ENCODE results near the gene GSE1.

- no peak for TF ChIP-seq FOXM1 (IDR thresholded peaks at IDR 0.05; ENCODE audit: borderline replicate concordance)
- TF ChIP-seq SUZ12 (IDR thresholded peaks at IDR 0.05) = no peak
- TF ChIP-seq ZNF384 (IDR thresholded peaks at IDR 0.05) = no peak
- TF ChIP-seq BHLHE40 (IDR thresholded peaks at IDR 0.05; ENCODE audit: borderline replicate concordance) = no peak
- TF ChIP-seq TARDBP (IDR thresholded peaks at IDR 0.05) = no peak
- no peak for TF ChIP-seq ELF4 (IDR thresholded peaks at IDR 0.05)
- no peak for TF ChIP-seq ARNT (IDR thresholded peaks at IDR 0.05)
- TF ChIP-seq NFRKB (IDR thresholded peaks at IDR 0.05) = no peak
- TF ChIP-seq FOXA1 (IDR thresholded peaks at IDR 0.05) = no peak
- TF ChIP-seq FOXK2 (IDR thresholded peaks at IDR 0.05) = no peak
- TF ChIP-seq HDGF (IDR thresholded peaks at IDR 0.05; ENCODE audit: borderline replicate concordance) = no peak
- no peak for TF ChIP-seq LEF1 (IDR thresholded peaks at IDR 0.05; ENCODE audit: borderline replicate concordance)
These were observed 96.9 kb downstream of the GSE1 start for GRCh38 chr16:85709766-85710585.
